ENCODE data around the gene RREB1. TPM values are rescaled to one million over a fixed set of nuclear protein-coding genes. Genes with fewer than 3 reads are reported as not detected.

The RREB1 gene
- total RNA-seq, 1 donor from 2014 or later: 28.3 TPM

GRCh38 chr6:7175462-7175861 lies 67.7 kb downstream of the RREB1 start:
- Mint-ChIP-seq H3K36me3 (ENCODE audit: low read depth) (peaks cover 3% of the 10 kb centered on the region), H3K4me3 (no peak overlapping the region), H3K27ac (ENCODE audit: unreplicated experiment) (no peak overlapping the region), H3K9me3 (no peaks in the 10 kb centered on the region), H3K27me3 (ENCODE audit: low read depth) (no peaks in the 10 kb centered on the region), H3K4me1 (peaks cover 42% of the 10 kb centered on the region)
- no peak for TF ChIP-seq CTCF (conservative IDR thresholded peaks at IDR 0.05)
- no peak for DNase-seq (ENCODE audit: low read depth, low spot score)

GRCh38 chr6:7176208-7176607 lies 68.4 kb downstream of the RREB1 start:
- H3K9me3 Mint-ChIP-seq: no peaks in the 10 kb centered on the region
- peaks cover 9% of the 10 kb centered on the region for H3K36me3 Mint-ChIP-seq (ENCODE audit: low read depth)
- no peak overlapping the region for H3K27ac Mint-ChIP-seq (ENCODE audit: unreplicated experiment)
- DNase-seq (ENCODE audit: low read depth, low spot score): no peak
- no peak overlapping the region for H3K4me3 Mint-ChIP-seq
- H3K4me1 Mint-ChIP-seq: peaks cover 37% of the 10 kb centered on the region
- H3K27me3 Mint-ChIP-seq (ENCODE audit: low read depth): no peaks in the 10 kb centered on the region
- TF ChIP-seq CTCF (conservative IDR thresholded peaks at IDR 0.05): no peak

- no peaks in the 10 kb centered on the region for H3K27me3 Mint-ChIP-seq (ENCODE audit: low read depth)
- H3K36me3 Mint-ChIP-seq (ENCODE audit: low read depth): peaks cover 18% of the 10 kb centered on the region
- no peak overlapping the region for H3K4me3 Mint-ChIP-seq
- TF ChIP-seq CTCF (conservative IDR thresholded peaks at IDR 0.05): no peak
- no peak overlapping the region for H3K27ac Mint-ChIP-seq (ENCODE audit: unreplicated experiment)
- no peaks in the 10 kb centered on the region for H3K9me3 Mint-ChIP-seq
- H3K4me1 Mint-ChIP-seq: peaks cover 37% of the 10 kb centered on the region
- DNase-seq (ENCODE audit: low read depth, low spot score): no peak
These were observed 70.5 kb downstream of the RREB1 start for GRCh38 chr6:7178280-7178679.

GRCh38 chr6:7180751-7181150 lies 73.0 kb downstream of the RREB1 start:
- no peaks in the 10 kb centered on the region for H3K27me3 Mint-ChIP-seq (ENCODE audit: low read depth)
- no peak for DNase-seq (ENCODE audit: low read depth, low spot score)
- H3K4me1 Mint-ChIP-seq: peaks cover 21% of the 10 kb centered on the region
- no peak for TF ChIP-seq CTCF (conservative IDR thresholded peaks at IDR 0.05)
- H3K4me3 Mint-ChIP-seq: no peak overlapping the region
- H3K9me3 Mint-ChIP-seq: no peaks in the 10 kb centered on the region
- H3K27ac Mint-ChIP-seq (ENCODE audit: unreplicated experiment): no peak overlapping the region
- H3K36me3 Mint-ChIP-seq (ENCODE audit: low read depth): peaks cover 20% of the 10 kb centered on the region

GRCh38 chr6:7183707-7184106 lies 75.9 kb downstream of the RREB1 start:
- Mint-ChIP-seq H3K27ac (ENCODE audit: unreplicated experiment) (no peak overlapping the region), H3K36me3 (ENCODE audit: low read depth) (peaks cover 20% of the 10 kb centered on the region), H3K9me3 (no peaks in the 10 kb centered on the region), H3K27me3 (ENCODE audit: low read depth) (no peaks in the 10 kb centered on the region), H3K4me3 (no peak overlapping the region), H3K4me1 (peaks cover 5% of the 10 kb centered on the region)
- DNase-seq (ENCODE audit: low read depth, low spot score): no peak
- no peak for TF ChIP-seq CTCF (conservative IDR thresholded peaks at IDR 0.05)

GRCh38 chr6:7184502-7184901 lies 76.7 kb downstream of the RREB1 start:
- no peaks in the 10 kb centered on the region for H3K27me3 Mint-ChIP-seq (ENCODE audit: low read depth)
- no peaks in the 10 kb centered on the region for H3K9me3 Mint-ChIP-seq
- no peaks in the 10 kb centered on the region for H3K4me1 Mint-ChIP-seq
- H3K4me3 Mint-ChIP-seq: no peak overlapping the region
- peaks cover 20% of the 10 kb centered on the region for H3K36me3 Mint-ChIP-seq (ENCODE audit: low read depth)
- TF ChIP-seq CTCF (conservative IDR thresholded peaks at IDR 0.05): no peak
- DNase-seq (ENCODE audit: low read depth, low spot score): no peak
- H3K27ac Mint-ChIP-seq (ENCODE audit: unreplicated experiment): no peak overlapping the region

All from neural crest cell (in vitro differentiated cells).